Neural cell (in vitro differentiated cells): ENCODE measurements around the gene GSTO2. TPM values are rescaled to one million over a fixed set of nuclear protein-coding genes. Genes with fewer than 3 reads are reported as not detected.
A peak's percentile ranks its signal among the peaks of the same experiment; 100 is the strongest.

ENCODE experiments used
- H2AFZ ChIP-seq: fragments of 200-600, 300-800 bp; sonication (generic), shearing (Covaris generic); 2 replicates; pipeline ENCODE4 v1.6.0; 2014; ENCODE audit warnings: low read depth, mild to moderate bottlenecking, antibody characterized with exemption, low read length, moderate library complexity
- H3F3A ChIP-seq: fragments of 200-600 bp; shearing (Covaris generic); 2 replicates; pipeline ENCODE4 v1.6.1; 2016; ENCODE audit warnings: mild to moderate bottlenecking, moderate library complexity, mixed read lengths, antibody characterized with exemption, low read length; ENCODE audit not compliant: insufficient read depth, poor library complexity, severe bottlenecking
- H3K27ac ChIP-seq: fragments of 200-600, 300-800 bp; sonication (generic), shearing (Covaris generic); 2 replicates; pipeline ENCODE4 v1.5.1; 2014; ENCODE audit warnings: mild to moderate bottlenecking, low read length, moderate library complexity
- H3K27me3 ChIP-seq: fragments of 300-800, 200-600 bp; sonication (generic), shearing (Covaris generic); 2 replicates; pipeline ENCODE4 v1.6.0; 2014; ENCODE audit warnings: mild to moderate bottlenecking, low read depth, low read length, moderate library complexity; ENCODE audit not compliant: insufficient read depth
- H3K36me3 ChIP-seq: fragments of 300-800, 200-600 bp; sonication (generic), shearing (Covaris generic); 2 replicates; pipeline ENCODE4 v1.5.1; 2014; ENCODE audit warnings: mild to moderate bottlenecking, antibody characterized with exemption, low read length, moderate library complexity; ENCODE audit not compliant: insufficient read depth
- H3K4me2 ChIP-seq: fragments of 300-800, 200-600 bp; sonication (generic), shearing (Covaris generic); 2 replicates; pipeline ENCODE4 v1.6.0; 2014; ENCODE audit warnings: mild to moderate bottlenecking, low read length
- H3K4me3 ChIP-seq: fragments of 300-800, 200-600 bp; sonication (generic), shearing (Covaris generic); 2 replicates; pipeline ENCODE4 v1.5.1; 2014; ENCODE audit warnings: mild to moderate bottlenecking, low read length, moderate library complexity
- H3K79me2 ChIP-seq: fragments of 200-600 bp; shearing (Covaris generic); replicated peaks from 2 replicates; pipeline ENCODE4 v1.6.0; 2014; ENCODE audit warnings: mild to moderate bottlenecking, low read length, moderate library complexity; ENCODE audit not compliant: insufficient read depth
- H3K9ac ChIP-seq: fragments of 300-800, 200-600 bp; sonication (generic), shearing (Covaris generic); 2 replicates; pipeline ENCODE4 v1.6.1; 2016; ENCODE audit warnings: mild to moderate bottlenecking, low read length, mixed read lengths
- H3K9me2 ChIP-seq: fragments of 200-600 bp; shearing (Covaris generic); 2 replicates; pipeline ENCODE4 v1.6.1; 2016; ENCODE audit warnings: mild to moderate bottlenecking, low read length, mixed read lengths; ENCODE audit not compliant: insufficient read depth
- H3K9me3 ChIP-seq: fragments of 200-600, 300-800 bp; sonication (generic), shearing (Covaris generic); 2 replicates; pipeline ENCODE4 v1.6.1; 2016; ENCODE audit warnings: mild to moderate bottlenecking, mixed run types, low read length, moderate library complexity, mixed read lengths
- H4K20me1 ChIP-seq: fragments of 200-600 bp; shearing (Covaris generic); 2 replicates; pipeline ENCODE4 v1.6.1; 2016; ENCODE audit warnings: mild to moderate bottlenecking, mixed run types; ENCODE audit not compliant: insufficient read depth
- EP300 ChIP-seq: fragments of 450-650 bp; conservative IDR thresholded peaks from 2 replicates; pipeline ENCODE4 v1.6.1; 2014; ENCODE audit warnings: antibody characterized with exemption, mild to moderate bottlenecking, moderate library complexity; ENCODE audit not compliant: poor library complexity, severe bottlenecking
- EZH2 ChIP-seq: fragments of 200-600, 300-800 bp; shearing (Covaris generic), sonication (generic); IDR thresholded peaks from 2 replicates; pipeline ENCODE4 v1.6.1; 2014; ENCODE audit warnings: antibody characterized with exemption, low read length, borderline replicate concordance, mild to moderate bottlenecking; ENCODE audit not compliant: insufficient read depth, poor library complexity, severe bottlenecking
- MXI1 ChIP-seq: fragments of 450-650 bp; conservative IDR thresholded peaks from 2 replicates; pipeline ENCODE4 v1.6.1; 2014; ENCODE audit warnings: antibody characterized with exemption, mild to moderate bottlenecking; ENCODE audit not compliant: poor library complexity, severe bottlenecking
- POLR2AphosphoS5 ChIP-seq: IDR thresholded peaks from 2 replicates; pipeline ENCODE4 v1.6.1; 2012
- RAD21 ChIP-seq: fragments of 450-650 bp; conservative IDR thresholded peaks from 2 replicates; pipeline ENCODE4 v1.6.1; 2014; ENCODE audit warnings: antibody characterized with exemption, mild to moderate bottlenecking, moderate library complexity
- REST ChIP-seq: IDR thresholded peaks from 2 replicates; pipeline ENCODE4 v1.6.1; 2012; ENCODE audit warnings: borderline replicate concordance
- SMC3 ChIP-seq: fragments of 450-650 bp; conservative IDR thresholded peaks from 2 replicates; pipeline ENCODE4 v1.6.1; 2014; ENCODE audit warnings: antibody characterized with exemption, mild to moderate bottlenecking, moderate library complexity; ENCODE audit not compliant: poor library complexity
- TAF1 ChIP-seq: IDR thresholded peaks from 2 replicates; pipeline ENCODE4 v1.6.1; 2012; ENCODE audit warnings: low read depth
- polyA plus RNA-seq: library from polyadenylated mRNA; depleted of rRNA; stranded (reverse); fragments of >200 nt; gene quantifications from 2 replicates; pipeline ENCODE4 v1.2.3, GENCODE V29; 2014
- TF ChIP-seq, protein P1 (sequence below): fragments of 450-650 bp; IDR thresholded peaks from 2 replicates; pipeline ENCODE4 v1.5.1; 2014; ENCODE audit warnings: antibody characterized with exemption, mild to moderate bottlenecking, moderate library complexity; ENCODE audit not compliant: poor library complexity, severe bottlenecking

GSTO2 gene
- polyA plus RNA-seq, 1 donor from 2014 or later, result 0.53 TPM

GRCh38 chr10:104231784-104232612 lies 37.0 kb upstream of the GSTO2 start, which contains the start of gene CFAP43:
TSS of gene CFAP43 (minus strand) at chr10:104232364. CDS start at chr10:104232246, 118 bp downstream.
- Histone ChIP-seq H3K79me2 (no peaks in the 10 kb centered on the region), H3K4me2 (peak within 1 kb of the TSS; percentile 78), H3K9ac (peak within 1 kb of the TSS; percentile 77), H3K9me2 (no peaks in the 10 kb centered on the region), H3F3A (no peaks in the 10 kb centered on the region), H2AFZ (peak within 1 kb of the TSS; percentile 99), H4K20me1 (no peaks in the 10 kb centered on the region), H3K36me3 (no peaks in the 10 kb centered on the region), H3K27ac (peak within 1 kb of the TSS; percentile 65), H3K27me3 (no peaks in the 10 kb centered on the region), H3K4me3 (peak within 1 kb of the TSS; percentile 98), H3K9me3 (no peaks in the 10 kb centered on the region)
- TF ChIP-seq REST, result no peak
- peak; percentile 67 for TF ChIP-seq EP300
- peak; percentile 35 for TF ChIP-seq SMC3
- peak; percentile 96 for TF ChIP-seq MXI1
- TF ChIP-seq TAF1, result peak; percentile 35
- TF ChIP-seq, protein P1, sequence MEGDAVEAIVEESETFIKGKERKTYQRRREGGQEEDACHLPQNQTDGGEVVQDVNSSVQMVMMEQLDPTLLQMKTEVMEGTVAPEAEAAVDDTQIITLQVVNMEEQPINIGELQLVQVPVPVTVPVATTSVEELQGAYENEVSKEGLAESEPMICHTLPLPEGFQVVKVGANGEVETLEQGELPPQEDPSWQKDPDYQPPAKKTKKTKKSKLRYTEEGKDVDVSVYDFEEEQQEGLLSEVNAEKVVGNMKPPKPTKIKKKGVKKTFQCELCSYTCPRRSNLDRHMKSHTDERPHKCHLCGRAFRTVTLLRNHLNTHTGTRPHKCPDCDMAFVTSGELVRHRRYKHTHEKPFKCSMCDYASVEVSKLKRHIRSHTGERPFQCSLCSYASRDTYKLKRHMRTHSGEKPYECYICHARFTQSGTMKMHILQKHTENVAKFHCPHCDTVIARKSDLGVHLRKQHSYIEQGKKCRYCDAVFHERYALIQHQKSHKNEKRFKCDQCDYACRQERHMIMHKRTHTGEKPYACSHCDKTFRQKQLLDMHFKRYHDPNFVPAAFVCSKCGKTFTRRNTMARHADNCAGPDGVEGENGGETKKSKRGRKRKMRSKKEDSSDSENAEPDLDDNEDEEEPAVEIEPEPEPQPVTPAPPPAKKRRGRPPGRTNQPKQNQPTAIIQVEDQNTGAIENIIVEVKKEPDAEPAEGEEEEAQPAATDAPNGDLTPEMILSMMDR, result no peak
- TF ChIP-seq EZH2, result no peak
- TF ChIP-seq RAD21, result no peak
- TF ChIP-seq POLR2AphosphoS5, result peak; percentile 57

GRCh38 chr10:104232613-104233102 lies 36.3 kb upstream of the GSTO2 start:
- TF ChIP-seq TAF1, result no peak
- no peak for TF ChIP-seq RAD21
- TF ChIP-seq POLR2AphosphoS5, result no peak
- no peak for TF ChIP-seq EP300
- TF ChIP-seq, protein P1, result no peak
- no peak for TF ChIP-seq EZH2
- TF ChIP-seq REST, result no peak
- no peak for TF ChIP-seq MXI1
- TF ChIP-seq SMC3, result no peak
- Histone ChIP-seq H3K36me3 (no peaks in the 10 kb centered on the region), H3K27ac (no peak overlapping the region), H3K79me2 (no peaks in the 10 kb centered on the region), H3K4me3 (peak overlapping the region; percentile 98), H3K4me2 (peak overlapping the region; percentile 78), H3F3A (no peaks in the 10 kb centered on the region), H2AFZ (no peak overlapping the region), H3K9me2 (no peaks in the 10 kb centered on the region), H3K27me3 (no peaks in the 10 kb centered on the region), H4K20me1 (no peaks in the 10 kb centered on the region), H3K9ac (peak overlapping the region; percentile 20), H3K9me3 (no peaks in the 10 kb centered on the region)
